ENCODE data around the gene OR10D3. TPM values are rescaled to one million over a fixed set of nuclear protein-coding genes. Genes with fewer than 3 reads are reported as not detected.

Gene OR10D3
- total and polyA plus RNA-seq, 2 donors from 2014 or later: not detected

DNA sequence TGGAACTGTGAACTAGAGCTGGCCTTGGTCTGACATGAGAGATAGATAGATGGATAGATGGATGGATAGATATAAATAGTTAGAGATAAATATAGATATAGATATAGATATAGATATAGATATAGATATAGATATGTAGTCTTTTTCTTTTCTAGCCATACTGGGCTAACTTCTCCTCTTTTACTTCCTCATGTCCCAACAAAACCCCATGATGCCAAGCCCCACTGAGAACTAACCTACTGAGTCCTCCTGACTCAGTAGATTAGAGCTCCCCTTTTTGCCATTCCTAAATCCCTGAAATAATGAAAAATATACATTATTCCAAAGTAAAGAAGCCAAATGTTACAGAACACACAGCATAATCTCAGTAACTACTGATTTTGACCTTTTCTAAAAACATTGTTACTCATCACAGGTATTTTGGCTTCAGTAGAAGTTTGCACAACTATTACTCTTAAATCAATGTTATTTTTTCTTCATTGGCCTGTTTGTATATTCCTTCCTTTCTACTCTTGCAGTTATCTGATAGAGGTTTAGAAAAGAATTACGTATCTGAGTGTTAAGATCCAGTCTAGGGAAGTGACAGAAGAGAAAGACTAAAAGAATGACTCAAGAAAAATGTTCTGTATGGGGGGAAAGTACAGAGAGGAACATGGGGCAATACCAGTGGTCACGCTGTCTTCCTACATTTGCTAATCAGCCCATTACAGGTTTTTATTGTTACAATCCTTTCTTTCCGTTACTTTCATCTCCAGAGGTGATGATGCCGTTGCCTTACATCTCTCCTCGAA, 6.0 kb upstream of the OR10D3 start:
- Histone ChIP-seq H3K27me3 (ENCODE audit: control insufficient read depth, insufficient read depth, low read length) (no peaks in the 10 kb centered on the region), H3K27ac (ENCODE audit: low read depth in 2 of 2, low read length in 2 of 2) (no peak overlapping the region), H3K9ac (ENCODE audit: low read length in 3 of 3) (no peak overlapping the region), H3K4me1 (ENCODE audit: control insufficient read depth in 2 of 3, insufficient read depth in 2 of 3, low read depth in 1 of 3, low read length in 3 of 3) (no peaks in the 10 kb centered on the region), H3K4me3 (ENCODE audit: low read length in 3 of 3) (no peak overlapping the region), H3K36me3 (ENCODE audit: control insufficient read depth in 2 of 3, insufficient read depth in 3 of 3, low read length in 3 of 3) (no peaks in the 10 kb centered on the region), H3K9me3 (ENCODE audit: control insufficient read depth in 2 of 3, insufficient read depth in 1 of 3, low read length in 3 of 3) (no peaks in the 10 kb centered on the region)
- intact Hi-C loops (cut with DNase I): no loop called here
- DNase-seq (no peak), FAIRE-seq (no peak)
- TF ChIP-seq, protein P1, sequence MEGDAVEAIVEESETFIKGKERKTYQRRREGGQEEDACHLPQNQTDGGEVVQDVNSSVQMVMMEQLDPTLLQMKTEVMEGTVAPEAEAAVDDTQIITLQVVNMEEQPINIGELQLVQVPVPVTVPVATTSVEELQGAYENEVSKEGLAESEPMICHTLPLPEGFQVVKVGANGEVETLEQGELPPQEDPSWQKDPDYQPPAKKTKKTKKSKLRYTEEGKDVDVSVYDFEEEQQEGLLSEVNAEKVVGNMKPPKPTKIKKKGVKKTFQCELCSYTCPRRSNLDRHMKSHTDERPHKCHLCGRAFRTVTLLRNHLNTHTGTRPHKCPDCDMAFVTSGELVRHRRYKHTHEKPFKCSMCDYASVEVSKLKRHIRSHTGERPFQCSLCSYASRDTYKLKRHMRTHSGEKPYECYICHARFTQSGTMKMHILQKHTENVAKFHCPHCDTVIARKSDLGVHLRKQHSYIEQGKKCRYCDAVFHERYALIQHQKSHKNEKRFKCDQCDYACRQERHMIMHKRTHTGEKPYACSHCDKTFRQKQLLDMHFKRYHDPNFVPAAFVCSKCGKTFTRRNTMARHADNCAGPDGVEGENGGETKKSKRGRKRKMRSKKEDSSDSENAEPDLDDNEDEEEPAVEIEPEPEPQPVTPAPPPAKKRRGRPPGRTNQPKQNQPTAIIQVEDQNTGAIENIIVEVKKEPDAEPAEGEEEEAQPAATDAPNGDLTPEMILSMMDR (IDR thresholded peaks at IDR 0.05; ENCODE audit: borderline replicate concordance, extremely low read depth, insufficient read depth): no peak

DNA sequence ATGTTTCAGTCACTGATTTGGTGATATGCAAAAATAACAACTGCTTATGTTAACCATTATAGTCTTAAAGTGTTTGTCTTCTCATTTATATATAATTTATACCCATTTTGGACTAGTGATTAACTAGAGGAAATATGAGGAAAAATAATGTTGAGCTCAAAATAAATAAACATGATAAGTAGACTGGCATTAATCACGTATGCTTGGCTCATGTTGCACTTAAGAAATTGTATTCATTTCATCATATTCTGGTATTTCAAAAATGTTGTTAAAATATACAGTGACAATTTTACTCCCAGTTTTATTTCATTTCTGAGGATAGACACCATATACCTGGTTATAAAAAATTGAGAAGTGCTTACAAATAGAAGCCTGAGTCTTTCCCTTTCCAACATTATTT, 3.8 kb upstream of the OR10D3 start:
- Histone ChIP-seq H3K36me3 (ENCODE audit: control insufficient read depth in 2 of 3, insufficient read depth in 3 of 3, low read length in 3 of 3) (no peaks in the 10 kb centered on the region), H3K4me1 (ENCODE audit: control insufficient read depth in 2 of 3, insufficient read depth in 2 of 3, low read depth in 1 of 3, low read length in 3 of 3) (no peaks in the 10 kb centered on the region), H3K27me3 (ENCODE audit: control insufficient read depth, insufficient read depth, low read length) (no peaks in the 10 kb centered on the region), H3K27ac (ENCODE audit: low read depth in 2 of 2, low read length in 2 of 2) (no peak overlapping the region), H3K4me3 (ENCODE audit: low read length in 3 of 3) (no peak overlapping the region), H3K9me3 (ENCODE audit: control insufficient read depth in 2 of 3, insufficient read depth in 1 of 3, low read length in 3 of 3) (no peaks in the 10 kb centered on the region), H3K9ac (ENCODE audit: low read length in 3 of 3) (no peak overlapping the region)
- intact Hi-C loops (cut with DNase I): no loop called here
- DNase-seq (no peak), FAIRE-seq (no peak)
- TF ChIP-seq, protein P1 (IDR thresholded peaks at IDR 0.05; ENCODE audit: borderline replicate concordance, extremely low read depth, insufficient read depth): no peak

DNA sequence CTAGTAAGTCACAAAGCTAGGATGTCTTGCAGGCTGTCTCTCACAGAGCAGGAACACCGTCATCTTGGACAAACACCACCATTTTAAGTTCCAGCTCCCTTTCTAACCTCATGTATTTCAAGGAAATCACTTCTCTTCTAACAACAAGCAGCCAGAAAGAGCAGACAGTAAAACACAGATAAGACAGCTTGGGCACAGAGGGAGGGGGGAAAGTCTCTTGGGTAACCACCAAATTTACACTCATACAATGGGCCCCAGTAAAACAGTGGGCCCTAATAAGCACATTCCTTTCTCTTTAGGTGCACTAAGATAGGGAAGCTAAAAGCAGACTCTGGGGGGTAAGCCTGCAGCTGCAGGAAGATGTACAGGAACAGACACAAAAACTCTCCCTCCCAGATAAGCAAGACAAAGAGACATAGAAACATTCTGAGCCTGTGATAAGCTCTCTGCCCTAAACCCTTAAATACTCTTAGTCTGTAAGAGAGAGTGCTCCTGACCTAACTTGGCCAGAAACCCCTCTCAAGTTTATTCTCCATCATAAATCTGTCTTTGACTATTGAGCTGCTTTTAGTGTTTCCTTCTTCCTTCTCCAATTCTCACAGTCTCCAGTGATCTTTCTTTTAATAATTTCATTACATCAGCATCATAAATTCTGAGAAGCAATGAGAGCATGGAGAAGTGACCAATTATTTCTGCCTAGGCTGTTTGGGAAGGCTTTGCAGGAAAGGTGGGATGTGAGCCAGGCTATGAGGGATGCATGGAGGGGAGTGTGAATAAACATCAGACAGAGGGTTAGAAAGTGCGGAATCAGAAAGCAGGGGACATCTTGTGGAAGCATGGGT, 7.4 kb downstream of the OR10D3 start:
- FAIRE-seq (no peak), DNase-seq (peak in 2 of 5 donors; percentile 49 to 71)
- intact Hi-C loops (cut with DNase I): no loop called here
- no peak overlapping the region for H3K4me3 ChIP-seq (ENCODE audit: low read length in 3 of 3)
- H3K9ac ChIP-seq (ENCODE audit: low read length in 3 of 3): no peak overlapping the region
- H3K4me1 ChIP-seq (ENCODE audit: control insufficient read depth in 2 of 3, insufficient read depth in 2 of 3, low read depth in 1 of 3, low read length in 3 of 3): no peaks in the 10 kb centered on the region
- no peaks in the 10 kb centered on the region for H3K9me3 ChIP-seq (ENCODE audit: control insufficient read depth in 2 of 3, insufficient read depth in 1 of 3, low read length in 3 of 3)
- TF ChIP-seq, protein P1 (IDR thresholded peaks at IDR 0.05; ENCODE audit: borderline replicate concordance, extremely low read depth, insufficient read depth): no peak
- H3K36me3 ChIP-seq (ENCODE audit: control insufficient read depth in 2 of 3, insufficient read depth in 3 of 3, low read length in 3 of 3): no peaks in the 10 kb centered on the region
- no peaks in the 10 kb centered on the region for H3K27me3 ChIP-seq (ENCODE audit: control insufficient read depth, insufficient read depth, low read length)
- H3K27ac ChIP-seq (ENCODE audit: low read depth in 2 of 2, low read length in 2 of 2): no peak overlapping the region
